HG03439 (cell line): ENCODE results near the gene WDR27.

Experiments used
- ATAC-seq: cut with Tn5 transposase; IDR thresholded peaks from one replicate; pipeline ENCODE4 v1.9.1; 2021; ENCODE audit warnings: mild to moderate bottlenecking, moderate library complexity; ENCODE audit not compliant: unreplicated experiment

Gene WDR27

GRCh38 chr6:169641461-169642085, 60.3 kb downstream of the WDR27 start:
- no peak for ATAC-seq

- no peak for ATAC-seq
These were observed 60.8 kb downstream of the WDR27 start for GRCh38 chr6:169640983-169641382.

- ATAC-seq, result no peak
These were observed 61.4 kb downstream of the WDR27 start for GRCh38 chr6:169640351-169640852.

GRCh38 chr6:169639653-169640278, 62.1 kb downstream of the WDR27 start:
- no peak for ATAC-seq

- ATAC-seq, result no peak
These were observed 62.9 kb downstream of the WDR27 start for GRCh38 chr6:169638915-169639314.

- no peak for ATAC-seq
These were observed 63.4 kb downstream of the WDR27 start for GRCh38 chr6:169638388-169638787.

GRCh38 chr6:169635345-169635744, 66.5 kb downstream of the WDR27 start:
- no peak for ATAC-seq

- no peak for ATAC-seq
These were observed 69.0 kb downstream of the WDR27 start for GRCh38 chr6:169632841-169633240.

GRCh38 chr6:169629256-169629655, 72.6 kb downstream of the WDR27 start:
- ATAC-seq, result no peak

- no peak for ATAC-seq
These were observed 73.9 kb downstream of the WDR27 start for GRCh38 chr6:169627736-169628607.

GRCh38 chr6:169626649-169627048, 75.2 kb downstream of the WDR27 start:
- ATAC-seq, result no peak

GRCh38 chr6:169626169-169626568, 75.7 kb downstream of the WDR27 start:
- ATAC-seq, result no peak

GRCh38 chr6:169625376-169625775, 76.5 kb downstream of the WDR27 start:
- ATAC-seq, result no peak

GRCh38 chr6:169624785-169625184, 77.0 kb downstream of the WDR27 start:
- no peak for ATAC-seq

GRCh38 chr6:169623975-169624374, 77.9 kb downstream of the WDR27 start:
- ATAC-seq, result no peak

GRCh38 chr6:169623343-169623742, 78.5 kb downstream of the WDR27 start:
- no peak for ATAC-seq

- ATAC-seq, result no peak
These were observed 79.2 kb downstream of the WDR27 start for GRCh38 chr6:169622618-169623017.

GRCh38 chr6:169621311-169621710, 80.5 kb downstream of the WDR27 start:
- ATAC-seq, result no peak

GRCh38 chr6:169620171-169621130, 81.4 kb downstream of the WDR27 start:
- ATAC-seq, result no peak

- no peak for ATAC-seq
These were observed 82.2 kb downstream of the WDR27 start for GRCh38 chr6:169619650-169620049.
